NB4 (cell line): ENCODE measurements around the gene JAK3.

ENCODE experiments used
- MYC ChIP-seq: IDR thresholded peaks from 2 replicates; pipeline ENCODE4 v1.6.1; 2011; ENCODE audit warnings: low read depth, low read length
- TF ChIP-seq, protein P1 (sequence below): IDR thresholded peaks from one replicate; pipeline ENCODE4 v1.5.1; 2012; ENCODE audit warnings: low read depth, low read length

DNA sequence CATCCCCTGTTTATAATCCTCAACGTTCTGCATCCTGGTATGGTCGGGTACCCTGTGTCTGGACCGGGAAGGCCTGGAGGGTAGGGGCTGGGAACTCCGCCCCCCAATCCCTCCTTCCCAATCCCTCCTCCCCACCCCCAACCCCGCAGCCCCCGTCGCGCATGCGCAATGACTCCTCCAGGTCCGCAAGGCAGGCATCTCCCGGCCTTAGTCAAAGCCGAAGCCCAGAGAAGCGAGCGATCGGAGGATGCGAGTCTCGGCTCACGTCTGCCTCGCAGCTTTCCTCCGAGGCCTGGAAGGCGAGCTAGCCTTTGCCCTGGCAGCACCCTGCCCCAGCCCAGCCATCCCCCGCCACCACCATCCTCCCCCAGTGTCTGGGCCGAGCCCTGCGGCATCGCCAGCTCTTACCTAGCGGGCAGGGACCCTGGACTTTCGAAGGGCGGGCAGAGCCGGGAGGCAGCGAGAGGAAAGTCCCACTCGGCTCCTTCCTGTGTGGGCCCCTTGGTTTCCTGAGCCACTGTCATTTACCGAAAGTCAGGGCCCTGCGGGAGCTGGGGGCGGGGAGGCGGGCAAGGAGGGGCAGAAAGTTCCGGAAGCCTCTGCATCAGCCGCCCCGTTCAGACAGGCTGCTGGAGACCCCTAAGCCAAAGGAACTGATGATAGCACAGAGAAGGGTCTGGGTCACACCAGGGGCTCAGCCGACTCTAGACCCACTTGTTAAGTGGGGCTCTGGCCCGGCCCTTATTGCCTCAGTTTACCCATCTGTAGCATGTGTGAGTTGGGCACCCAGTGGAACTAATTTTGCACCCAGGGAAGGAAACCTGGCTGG, at the start of gene JAK3:
- TF ChIP-seq MYC, result no peak
- TF ChIP-seq, protein P1, sequence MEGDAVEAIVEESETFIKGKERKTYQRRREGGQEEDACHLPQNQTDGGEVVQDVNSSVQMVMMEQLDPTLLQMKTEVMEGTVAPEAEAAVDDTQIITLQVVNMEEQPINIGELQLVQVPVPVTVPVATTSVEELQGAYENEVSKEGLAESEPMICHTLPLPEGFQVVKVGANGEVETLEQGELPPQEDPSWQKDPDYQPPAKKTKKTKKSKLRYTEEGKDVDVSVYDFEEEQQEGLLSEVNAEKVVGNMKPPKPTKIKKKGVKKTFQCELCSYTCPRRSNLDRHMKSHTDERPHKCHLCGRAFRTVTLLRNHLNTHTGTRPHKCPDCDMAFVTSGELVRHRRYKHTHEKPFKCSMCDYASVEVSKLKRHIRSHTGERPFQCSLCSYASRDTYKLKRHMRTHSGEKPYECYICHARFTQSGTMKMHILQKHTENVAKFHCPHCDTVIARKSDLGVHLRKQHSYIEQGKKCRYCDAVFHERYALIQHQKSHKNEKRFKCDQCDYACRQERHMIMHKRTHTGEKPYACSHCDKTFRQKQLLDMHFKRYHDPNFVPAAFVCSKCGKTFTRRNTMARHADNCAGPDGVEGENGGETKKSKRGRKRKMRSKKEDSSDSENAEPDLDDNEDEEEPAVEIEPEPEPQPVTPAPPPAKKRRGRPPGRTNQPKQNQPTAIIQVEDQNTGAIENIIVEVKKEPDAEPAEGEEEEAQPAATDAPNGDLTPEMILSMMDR, result no peak
